NB4 (cell line): Measurements from ENCODE around the gene TLR7.
A peak's percentile ranks its signal among the peaks of the same experiment; 100 is the strongest.

Source experiments
- DNase-seq: peaks from one replicate; pipeline ENCODE4 v3.0.0; 2010; ENCODE audit warnings: low read depth
- H3K4me3 ChIP-seq: one replicate; pipeline ENCODE4 v1.5.1; 2011; ENCODE audit warnings: mild to moderate bottlenecking, low read depth, low read length, moderate library complexity
- CTCF ChIP-seq: IDR thresholded peaks from one replicate; pipeline ENCODE4 v1.5.1; 2012; ENCODE audit warnings: low read depth, low read length
- MAX ChIP-seq: IDR thresholded peaks from 2 replicates; pipeline ENCODE4 v1.6.1; 2011; ENCODE audit warnings: low read depth, low read length
- MYC ChIP-seq: IDR thresholded peaks from 2 replicates; pipeline ENCODE4 v1.6.1; 2011; ENCODE audit warnings: low read depth, low read length
- POLR2A ChIP-seq: IDR thresholded peaks from 2 replicates; pipeline ENCODE4 v1.6.1; 2011; ENCODE audit warnings: mild to moderate bottlenecking; ENCODE audit not compliant: insufficient read length; ENCODE audit errors: extremely low read depth

Gene TLR7

DNA sequence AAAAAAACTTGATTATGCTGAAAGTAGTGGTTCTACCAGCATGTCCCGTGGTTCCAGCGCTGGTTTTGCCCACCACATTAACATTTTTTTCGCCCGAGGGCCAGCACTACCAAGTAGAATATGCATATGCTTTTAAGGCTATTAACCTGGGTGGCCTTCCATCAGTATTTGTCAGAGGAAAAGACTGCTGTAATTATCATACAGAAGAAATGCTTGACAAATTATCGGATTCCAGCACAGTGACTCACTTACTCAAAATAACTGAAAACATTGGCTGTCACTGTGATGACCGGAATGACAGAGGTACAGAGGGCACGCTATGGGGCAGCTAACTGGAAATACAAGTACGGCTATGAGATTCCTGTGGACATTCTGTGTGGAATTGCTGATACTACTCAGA lies 41.1 kb upstream of the TLR7 start:
- H3K4me3 ChIP-seq, result no peak overlapping the region
- no peak for DNase-seq

GRCh38 chrX:12843061-12843667 lies 23.7 kb upstream of the TLR7 start:
- TF ChIP-seq CTCF (no peak), MYC (no peak), MAX (no peak), POLR2A (no peak)
- no peak overlapping the region for H3K4me3 ChIP-seq
- no peak for DNase-seq

More for the DNA sequence above, 41.1 kb upstream of the TLR7 start:
- TF ChIP-seq POLR2A, result no peak
- no peak for TF ChIP-seq CTCF
- no peak for TF ChIP-seq MAX
- no peak for TF ChIP-seq MYC

DNA sequence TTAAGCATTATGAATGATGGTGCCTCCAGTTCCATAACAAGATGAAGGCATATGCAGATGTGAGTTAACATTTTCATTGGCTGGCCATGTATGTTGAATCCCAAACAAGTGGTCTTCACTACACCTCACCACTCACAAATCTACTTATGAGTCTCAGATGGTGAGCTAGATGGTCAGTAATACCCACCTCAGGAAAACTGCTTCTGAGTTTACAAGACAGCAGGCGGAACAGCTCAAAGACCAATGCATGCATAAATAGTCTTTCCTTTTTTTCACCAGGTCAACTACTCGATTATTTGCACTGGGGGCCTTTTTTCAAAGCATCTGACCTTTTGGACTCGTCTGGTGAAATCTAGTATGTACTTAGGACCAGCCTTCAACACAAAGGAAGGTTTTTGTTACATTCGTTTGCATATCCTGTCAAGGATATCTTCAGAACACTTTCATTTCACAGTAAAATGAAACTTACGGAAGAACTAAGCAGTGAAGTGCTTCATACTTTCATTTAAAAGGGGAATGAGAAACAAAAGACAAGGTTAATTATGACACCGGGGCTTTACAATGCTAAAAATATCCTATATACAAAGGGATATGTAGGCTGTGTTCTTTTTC lies 23.1 kb upstream of the TLR7 start:
- H3K4me3 ChIP-seq, result no peak overlapping the region

DNA sequence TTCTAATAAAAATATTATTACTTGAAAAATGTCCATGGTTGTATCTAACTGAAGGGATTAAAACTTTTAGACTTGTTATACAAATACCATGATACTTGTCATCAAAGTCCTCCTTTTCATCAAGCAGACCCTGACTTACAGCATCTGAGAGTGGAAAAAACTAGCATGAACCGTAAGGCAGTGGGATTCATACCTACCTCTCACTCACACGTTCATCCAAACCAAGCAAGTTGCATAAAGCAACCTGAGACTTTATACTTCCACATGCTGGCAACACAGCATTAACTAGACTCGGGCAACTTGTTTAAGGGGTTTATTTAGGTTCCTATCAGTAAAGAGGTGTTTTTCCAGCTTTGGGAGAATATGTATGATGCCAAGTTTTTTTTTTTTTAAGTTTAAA lies 22.6 kb upstream of the TLR7 start:
- DNase-seq, result no peak
- TF ChIP-seq MYC, result no peak
- TF ChIP-seq CTCF, result no peak
- no peak for TF ChIP-seq POLR2A
- no peak for TF ChIP-seq MAX
- H3K4me3 ChIP-seq, result no peak overlapping the region

More for the DNA sequence above, 23.1 kb upstream of the TLR7 start:
- TF ChIP-seq MAX (no peak), MYC (no peak), POLR2A (no peak), CTCF (no peak)
- no peak for DNase-seq

DNA sequence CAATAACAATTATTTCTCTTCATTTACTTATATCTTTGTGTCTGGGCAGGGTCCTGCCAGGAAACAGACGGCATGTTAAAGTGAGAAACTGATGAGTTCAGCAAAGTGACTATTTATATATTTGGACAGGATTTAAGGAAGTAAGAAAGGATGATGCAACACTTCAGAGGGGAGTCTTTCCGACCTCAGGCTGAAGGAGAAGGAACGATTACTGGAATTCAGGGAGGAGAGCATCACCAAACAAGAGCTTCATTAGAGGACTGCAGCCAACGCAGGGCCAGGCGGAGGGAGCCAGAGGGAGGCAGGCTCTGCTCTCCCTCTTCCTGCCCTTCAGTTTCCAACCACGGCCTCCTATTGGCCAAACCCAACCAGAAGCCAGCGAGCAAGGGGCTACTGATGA lies 1.5 kb upstream of the TLR7 start:
- H3K4me3 ChIP-seq, result no peak overlapping the region
- peak; percentile 25 for DNase-seq
- TF ChIP-seq MYC (no peak), MAX (no peak), CTCF (no peak), POLR2A (no peak)
